WTC11 (cell line): ENCODE data around the gene TAC1. TPM values are rescaled to one million over a fixed set of nuclear protein-coding genes. Genes with fewer than 3 reads are reported as not detected.

ENCODE experiments used
- ATAC-seq: fragments of 200-7000 bp; cut with Tn5 transposase; 2 replicates; pipeline ENCODE4 v1.10.0; 2021; ENCODE audit warnings: mild to moderate bottlenecking, moderate library complexity
- CTCF ChIA-PET: fragments of 300-600 bp; sonication (Branson Sonifier 250); formaldehyde crosslinking; loops from one replicate; lab custom pipeline; 2021; ENCODE audit warnings: antibody characterized with exemption; lab: Charles Lee
- POLR2A ChIA-PET: fragments of 350-600 bp; sonication (Branson Sonifier 250); formaldehyde crosslinking; loops from one replicate; lab custom pipeline; 2021; ENCODE audit warnings: antibody characterized with exemption; lab: Charles Lee
- DNase-seq: peaks from one replicate; pipeline ENCODE4 v3.0.0; 2021; ENCODE audit warnings: low spot score
- H3K27ac Mint-ChIP-seq: 2 replicates; pipeline ENCODE4 v1.8.0; 2021; ENCODE audit warnings: mixed read lengths
- H3K27me3 Mint-ChIP-seq: 2 replicates; pipeline ENCODE4 v1.8.0; 2021; ENCODE audit warnings: low read depth, mild to moderate bottlenecking, moderate library complexity, mixed read lengths
- H3K36me3 Mint-ChIP-seq: 2 replicates; pipeline ENCODE4 v1.8.0; 2021; ENCODE audit warnings: mixed read lengths
- H3K4me1 Mint-ChIP-seq: 2 replicates; pipeline ENCODE4 v1.8.0; 2022; ENCODE audit warnings: mixed read lengths
- H3K4me3 Mint-ChIP-seq: 2 replicates; pipeline ENCODE4 v1.8.0; 2021; ENCODE audit warnings: mild to moderate bottlenecking, moderate library complexity, mixed read lengths
- H3K9me3 Mint-ChIP-seq: 2 replicates; pipeline ENCODE4 v1.8.0; 2021; ENCODE audit warnings: mixed read lengths
- ATF1 ChIP-seq: sonication (generic); formaldehyde crosslinking; IDR thresholded peaks from 2 replicates; pipeline ENCODE4 v1.8.1; 2023; ENCODE audit warnings: mild to moderate bottlenecking, moderate library complexity, missing genetic modification reagents
- E2F5 ChIP-seq: sonication (generic); formaldehyde crosslinking; IDR thresholded peaks from 2 replicates; pipeline ENCODE4 v1.8.1; 2022; ENCODE audit warnings: mild to moderate bottlenecking, moderate library complexity, missing genetic modification reagents
- ERG ChIP-seq: fragments of 250-450 bp; sonication (Bioruptor Pico); IDR thresholded peaks from 2 replicates; pipeline ENCODE4 v1.8.0; 2021; ENCODE audit warnings: mild to moderate bottlenecking
- FOXJ3 ChIP-seq: sonication (generic); formaldehyde crosslinking; IDR thresholded peaks from 2 replicates; pipeline ENCODE4 v1.9.0; 2021; ENCODE audit warnings: missing genetic modification reagents, mild to moderate bottlenecking, borderline replicate concordance
- GTF2I ChIP-seq: fragments of 250-450 bp; sonication (Bioruptor Pico); conservative IDR thresholded peaks from 2 replicates; pipeline ENCODE4 v1.4.0; 2021; ENCODE audit warnings: mild to moderate bottlenecking
- HMGA2 ChIP-seq: fragments of 250-450 bp; sonication (Bioruptor Pico); IDR thresholded peaks from 2 replicates; pipeline ENCODE4 v1.4.0; 2021; ENCODE audit warnings: mild to moderate bottlenecking, moderate library complexity
- HMGXB4 ChIP-seq: sonication (generic); formaldehyde crosslinking; IDR thresholded peaks from 2 replicates; pipeline ENCODE4 v1.8.1; 2023; ENCODE audit warnings: mild to moderate bottlenecking, moderate library complexity, missing genetic modification reagents
- IRF2 ChIP-seq: sonication (generic); formaldehyde crosslinking; IDR thresholded peaks from 2 replicates; pipeline ENCODE4 v1.8.0; 2022; ENCODE audit warnings: low read depth, missing genetic modification reagents, borderline replicate concordance
- JUN ChIP-seq: sonication (generic); formaldehyde crosslinking; IDR thresholded peaks from 2 replicates; pipeline ENCODE4 v1.8.0; 2023; ENCODE audit warnings: mild to moderate bottlenecking, missing genetic modification reagents
- MYBL2 ChIP-seq: sonication (generic); formaldehyde crosslinking; IDR thresholded peaks from 2 replicates; pipeline ENCODE4 v1.8.1; 2023; ENCODE audit warnings: mild to moderate bottlenecking, moderate library complexity, missing genetic modification reagents
- NFE2L1 ChIP-seq: sonication (generic); formaldehyde crosslinking; IDR thresholded peaks from 2 replicates; pipeline ENCODE4 v1.8.1; 2023; ENCODE audit warnings: missing genetic modification reagents
- NR1H2 ChIP-seq: sonication (generic); formaldehyde crosslinking; IDR thresholded peaks from 2 replicates; pipeline ENCODE4 v1.9.0; 2021; ENCODE audit warnings: mild to moderate bottlenecking, moderate library complexity, missing genetic modification reagents
- PRDM15 ChIP-seq: sonication (generic); formaldehyde crosslinking; IDR thresholded peaks from 2 replicates; pipeline ENCODE4 v1.8.0; 2022; ENCODE audit warnings: missing genetic modification reagents
- SOX15 ChIP-seq: fragments of 250-450 bp; sonication (Bioruptor Pico); IDR thresholded peaks from 2 replicates; pipeline ENCODE4 v1.9.0; 2021; ENCODE audit warnings: mild to moderate bottlenecking
- SP1 ChIP-seq: sonication (generic); formaldehyde crosslinking; conservative IDR thresholded peaks from 2 replicates; pipeline ENCODE4 v1.8.1; 2022; ENCODE audit warnings: missing genetic modification reagents
- STAT6 ChIP-seq: sonication (generic); formaldehyde crosslinking; conservative IDR thresholded peaks from 2 replicates; pipeline ENCODE4 v1.8.1; 2023; ENCODE audit warnings: mild to moderate bottlenecking, low read depth, missing genetic modification reagents, moderate library complexity
- TCF7 ChIP-seq: sonication (generic); formaldehyde crosslinking; IDR thresholded peaks from 2 replicates; pipeline ENCODE4 v1.8.0; 2022; ENCODE audit warnings: mild to moderate bottlenecking, low read depth, missing genetic modification reagents, moderate library complexity
- TEAD1 ChIP-seq: sonication (generic); formaldehyde crosslinking; IDR thresholded peaks from 2 replicates; pipeline ENCODE4 v1.8.0; 2022; ENCODE audit warnings: mild to moderate bottlenecking, missing genetic modification reagents
- ZNF138 ChIP-seq: sonication (generic); formaldehyde crosslinking; conservative IDR thresholded peaks from 2 replicates; pipeline ENCODE4 v1.8.1; 2022; ENCODE audit warnings: mild to moderate bottlenecking, moderate library complexity, missing genetic modification reagents
- ZNF396 ChIP-seq: fragments of 250-450 bp; sonication (Bioruptor Pico); IDR thresholded peaks from 2 replicates; pipeline ENCODE4 v1.8.0; 2021; ENCODE audit warnings: mild to moderate bottlenecking, moderate library complexity, borderline replicate concordance
- total RNA-seq: library from RNA; stranded (reverse); gene quantifications from 3 replicates; pipeline ENCODE4 v1.2.3, GENCODE V29; 2021

The TAC1 gene
- total RNA-seq, 1 experiment from 2014 or later: 0.42 TPM

GRCh38 chr7:97752215-97752614 is 20.3 kb downstream of the TAC1 start:
- no peak for TF ChIP-seq STAT6 (CRISPR knock-in tag)
- no peak for TF ChIP-seq GTF2I
- TF ChIP-seq NR1H2 (CRISPR knock-in tag): no peak
- no peak for TF ChIP-seq SP1
- no peak for TF ChIP-seq MYBL2 (CRISPR knock-in tag)
- TF ChIP-seq ATF1 (CRISPR knock-in tag): no peak
- TF ChIP-seq JUN (CRISPR knock-in tag): no peak
- no peak for TF ChIP-seq PRDM15 (CRISPR knock-in tag)
- TF ChIP-seq TEAD1 (CRISPR knock-in tag): no peak
- TF ChIP-seq, all 79 proteins: peak for 0
- POLR2A ChIA-PET: no interaction called here
- H3K4me3 Mint-ChIP-seq: no peak overlapping the region
- no peaks in the 10 kb centered on the region for H3K9me3 Mint-ChIP-seq
- no peaks in the 10 kb centered on the region for H3K4me1 Mint-ChIP-seq
- no peaks in the 10 kb centered on the region for H3K36me3 Mint-ChIP-seq
- H3K27ac Mint-ChIP-seq: no peak overlapping the region
- peaks cover 2% of the 10 kb centered on the region; the same call in 1 of the 2 replicates for H3K27me3 Mint-ChIP-seq
- ATAC-seq (no peak), DNase-seq (no peak)
- CTCF ChIA-PET: no interaction called here

- DNase-seq: no peak
- CTCF ChIA-PET: no interaction called here
- Mint-ChIP-seq H3K4me1 (no peaks in the 10 kb centered on the region), H3K36me3 (no peaks in the 10 kb centered on the region), H3K9me3 (peaks cover 6% of the 10 kb centered on the region; the same call in 1 of the 2 replicates), H3K4me3 (no peak overlapping the region)
- TF ChIP-seq FOXJ3 (CRISPR knock-in tag) (no peak), ERG (CRISPR knock-in tag) (no peak), NFE2L1 (CRISPR knock-in tag) (no peak), TCF7 (no peak), HMGA2 (CRISPR knock-in tag) (no peak), ZNF138 (CRISPR knock-in tag) (no peak), E2F5 (CRISPR knock-in tag) (no peak), ZNF396 (CRISPR knock-in tag) (no peak), IRF2 (CRISPR knock-in tag) (no peak), SOX15 (CRISPR knock-in tag) (no peak), HMGXB4 (CRISPR knock-in tag) (no peak)
- TF ChIP-seq, all 79 proteins: peak for 0
- Mint-ChIP-seq H3K27me3 (no peaks in the 10 kb centered on the region; the same call in 1 of the 2 replicates), H3K27ac (no peak overlapping the region)
- no peak for ATAC-seq
- POLR2A ChIA-PET: no interaction called here
Observed at GRCh38 chr7:97757824-97758223, 25.9 kb downstream of the TAC1 start.
